GM18868 (cell line): Measurements from ENCODE around the gene MKS1.

Experiments used
- ATAC-seq: cut with Tn5 transposase; IDR thresholded peaks from one replicate; pipeline ENCODE4 v1.9.1; 2021; ENCODE audit warnings: mild to moderate bottlenecking, moderate library complexity; ENCODE audit not compliant: unreplicated experiment

MKS1 gene

GRCh38 chr17:58219007-58219788 is at the start of gene MKS1:
Gene MKS1, minus strand, starts transcription at chr17:58219255. Its CDS starts 25 bp downstream, at chr17:58219230.
- peak; percentile 96 for ATAC-seq

- ATAC-seq = no peak
Measured at GRCh38 chr17:58268326-58268725, 49.3 kb upstream of the MKS1 start.

- no peak for ATAC-seq
Measured at GRCh38 chr17:58267347-58268324, 48.6 kb upstream of the MKS1 start.

- no peak for ATAC-seq
Measured at GRCh38 chr17:58265902-58266875, 47.1 kb upstream of the MKS1 start.

GRCh38 chr17:58265271-58265670 is 46.2 kb upstream of the MKS1 start:
- ATAC-seq = no peak

GRCh38 chr17:58264407-58265103 is 45.5 kb upstream of the MKS1 start:
- no peak for ATAC-seq

- ATAC-seq = no peak
Measured at GRCh38 chr17:58263773-58264172, 44.7 kb upstream of the MKS1 start.

GRCh38 chr17:58262149-58262548 is 43.1 kb upstream of the MKS1 start:
- no peak for ATAC-seq

GRCh38 chr17:58254803-58255202 is 35.7 kb upstream of the MKS1 start:
- no peak for ATAC-seq

- no peak for ATAC-seq
Measured at GRCh38 chr17:58253082-58253481, 34.0 kb upstream of the MKS1 start.

- no peak for ATAC-seq
Measured at GRCh38 chr17:58252141-58252540, 33.1 kb upstream of the MKS1 start.

- no peak for ATAC-seq
Measured at GRCh38 chr17:58250344-58251011, 31.4 kb upstream of the MKS1 start.

- peak; percentile 70 for ATAC-seq
Measured at GRCh38 chr17:58249270-58250133, 30.4 kb upstream of the MKS1 start.

- ATAC-seq = no peak
Measured at GRCh38 chr17:58248955-58249269, 29.9 kb upstream of the MKS1 start.

GRCh38 chr17:58247511-58248363 is 28.7 kb upstream of the MKS1 start:
- ATAC-seq = no peak

- no peak for ATAC-seq
Measured at GRCh38 chr17:58246781-58247180, 27.7 kb upstream of the MKS1 start.

GRCh38 chr17:58246104-58246740 is 27.2 kb upstream of the MKS1 start:
- ATAC-seq = no peak
